Cerebellar cortex (tissue), 1 donor: ENCODE measurements around the gene PKIG.
A peak's percentile ranks its signal among the peaks of the same experiment; 100 is the strongest.

Experiments
- DNase-seq: peaks from one replicate; pipeline ENCODE4 v3.0.0-alpha.2; 2015; ENCODE audit warnings: low spot score

Gene PKIG

DNA sequence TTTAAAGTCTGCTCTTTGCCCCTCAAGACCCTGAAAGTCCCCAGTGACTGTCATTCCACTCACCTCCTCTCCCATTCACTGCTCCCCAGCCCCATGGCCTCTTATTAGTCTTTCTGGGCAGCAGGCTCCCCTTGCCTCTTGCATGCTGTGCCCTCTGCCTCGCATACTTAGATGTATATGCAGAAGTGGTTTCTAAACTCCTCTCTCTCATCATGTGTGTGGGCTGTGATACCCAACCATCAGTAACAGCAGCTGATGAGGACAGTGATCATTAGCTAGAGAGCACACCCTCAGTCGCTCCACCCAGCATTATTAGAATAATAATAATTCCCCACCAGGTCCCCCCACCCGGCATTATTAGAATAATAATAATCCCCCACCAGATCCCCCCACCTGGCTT lies 14.5 kb downstream of the PKIG start:
- no peak for DNase-seq

- DNase-seq, result peak; percentile 12
Measured at GRCh38 chr20:44597516-44597915, 15.1 kb downstream of the PKIG start.

- DNase-seq, result no peak
Measured at GRCh38 chr20:44597930-44598329, 15.6 kb downstream of the PKIG start.

DNA sequence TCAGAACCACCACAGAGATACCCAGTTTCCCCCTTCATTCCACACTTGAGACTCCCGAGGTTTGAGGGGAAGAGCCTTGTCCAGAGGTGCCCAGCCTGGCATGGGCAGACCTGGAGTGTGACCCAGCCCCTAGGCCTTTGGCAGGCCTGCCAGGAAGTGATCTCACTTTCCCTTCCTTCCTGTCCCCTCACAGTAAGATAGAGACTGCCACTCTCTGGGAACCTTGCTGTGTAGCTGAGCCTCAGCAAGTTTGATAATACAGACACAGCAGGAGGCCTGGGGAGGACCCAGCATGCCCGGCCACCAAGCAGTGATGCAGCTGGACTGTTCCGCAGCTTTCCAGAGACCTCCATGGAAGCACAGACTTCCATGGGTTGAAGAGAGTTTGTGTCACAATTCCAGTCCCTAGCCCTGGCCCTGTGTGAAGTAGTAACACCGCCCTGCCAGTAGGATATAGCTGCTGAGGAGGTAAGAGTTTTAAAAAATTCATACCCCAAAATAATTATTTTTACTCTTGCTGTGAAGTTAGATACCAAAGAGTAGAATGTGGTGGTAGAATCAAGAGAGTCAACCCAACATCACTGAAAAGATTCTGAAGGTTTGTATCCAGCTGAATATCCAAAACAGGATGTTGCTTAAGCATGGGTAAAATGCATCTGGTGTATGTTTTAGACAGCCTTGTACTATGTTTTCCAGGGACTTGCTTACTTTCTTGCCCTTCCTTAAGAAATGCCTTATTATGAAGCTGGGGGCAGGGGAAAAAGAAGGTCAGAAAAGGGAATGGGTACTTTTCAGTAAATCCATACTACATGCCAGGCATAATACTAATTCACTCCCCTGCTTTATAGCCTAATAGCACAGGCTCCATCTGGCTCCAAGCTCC lies 16.3 kb downstream of the PKIG start:
- DNase-seq, result no peak

DNA sequence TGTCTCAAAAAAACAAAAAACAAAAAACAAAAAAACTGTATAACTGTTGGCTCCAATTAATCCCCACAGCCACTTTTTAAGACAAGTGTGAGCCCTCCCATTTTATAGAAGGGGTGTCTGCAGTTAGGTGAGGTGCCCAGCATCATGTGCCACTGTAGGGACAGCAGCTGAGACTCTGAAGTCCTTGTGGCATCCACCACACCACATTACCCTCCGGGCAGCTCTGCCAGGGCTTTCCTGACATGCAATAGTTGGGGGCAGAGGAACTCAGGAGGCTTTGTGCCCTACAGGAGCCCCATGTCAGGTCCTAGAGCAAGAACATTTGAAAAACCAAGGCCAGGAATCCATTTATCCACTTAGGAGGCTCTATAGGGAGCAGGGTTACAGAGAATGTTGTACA lies 17.3 kb downstream of the PKIG start:
- DNase-seq, result no peak

GRCh38 chr20:44600301-44600700 lies 17.9 kb downstream of the PKIG start:
- DNase-seq, result no peak

DNA sequence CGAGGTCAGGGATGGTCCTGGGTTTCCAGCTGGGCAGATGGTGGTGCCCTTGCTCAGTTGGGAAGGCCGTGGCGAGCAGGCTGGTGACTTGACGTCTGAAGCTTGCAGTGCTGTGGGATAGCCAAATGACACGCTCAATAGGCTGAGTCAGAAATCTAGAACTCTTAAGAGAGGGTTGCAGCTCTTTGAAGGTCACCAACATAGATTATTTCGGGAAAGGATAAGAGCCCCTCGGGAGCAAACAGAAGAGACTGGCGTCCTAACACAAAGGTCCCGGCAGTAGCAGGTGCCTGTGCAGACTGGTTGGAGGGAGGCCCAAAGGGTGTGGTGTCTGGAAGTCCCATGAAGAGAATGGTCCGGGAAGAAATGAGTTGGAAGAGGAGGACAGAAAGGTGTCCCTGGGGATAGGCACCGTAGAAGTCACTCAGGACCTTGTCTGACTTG lies 18.4 kb downstream of the PKIG start:
- no peak for DNase-seq

- DNase-seq, result no peak
Measured at GRCh38 chr20:44601236-44601671, 18.9 kb downstream of the PKIG start.

- no peak for DNase-seq
Measured at GRCh38 chr20:44601801-44602204, 19.4 kb downstream of the PKIG start.

DNA sequence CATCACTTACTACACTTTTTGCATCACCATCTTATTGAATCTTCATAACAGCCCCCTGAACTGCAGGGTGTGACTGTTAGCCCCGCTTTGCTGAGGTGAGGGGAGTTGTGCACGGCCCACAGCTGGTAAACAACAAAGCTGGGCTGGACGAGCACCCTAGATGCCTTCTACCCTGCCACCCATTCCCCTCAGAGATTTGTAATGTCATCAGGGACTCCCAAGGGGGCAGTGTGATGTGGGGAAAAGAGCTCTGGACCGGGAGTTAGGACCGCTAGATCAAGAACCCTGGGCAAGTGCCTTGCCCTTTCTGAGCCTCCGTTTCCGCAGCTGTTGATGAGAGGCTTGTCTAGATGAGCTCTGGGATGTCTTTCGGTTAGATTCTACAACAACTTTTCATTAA lies 20.9 kb downstream of the PKIG start:
- DNase-seq, result no peak

DNA sequence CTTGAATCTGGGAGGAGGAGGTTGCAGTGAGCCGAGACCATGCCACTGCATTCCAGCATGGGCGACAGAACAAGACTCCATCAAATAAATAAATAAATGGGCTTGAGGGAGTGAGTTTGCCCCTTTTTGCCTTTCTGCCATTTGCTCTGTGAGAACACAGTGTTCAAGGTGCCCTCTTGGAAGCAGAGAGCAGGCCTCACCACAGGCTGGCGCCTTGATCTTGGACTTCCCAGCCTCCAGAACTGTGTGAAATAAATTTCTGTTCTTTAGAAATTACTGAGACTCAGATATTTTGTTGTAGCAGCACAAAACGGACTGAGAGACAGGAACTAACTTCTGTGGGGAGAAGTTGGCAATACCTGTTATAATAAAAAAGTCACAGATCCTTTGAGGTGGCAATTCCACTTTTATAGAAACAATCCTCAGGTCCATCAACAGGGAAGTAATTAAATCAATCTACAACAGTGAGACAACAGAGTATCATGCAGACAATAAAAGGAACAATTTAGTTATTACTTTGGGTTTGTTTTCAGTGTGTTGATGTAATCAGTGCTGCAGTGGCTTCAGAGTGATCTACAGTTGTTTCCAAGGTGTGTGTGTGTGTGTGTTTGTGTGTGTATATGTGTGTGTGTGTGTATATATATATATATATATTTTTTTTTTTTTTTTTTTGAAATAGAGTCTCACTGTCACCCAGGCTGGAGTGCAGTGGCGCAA lies 24.5 kb downstream of the PKIG start:
- no peak for DNase-seq

DNA sequence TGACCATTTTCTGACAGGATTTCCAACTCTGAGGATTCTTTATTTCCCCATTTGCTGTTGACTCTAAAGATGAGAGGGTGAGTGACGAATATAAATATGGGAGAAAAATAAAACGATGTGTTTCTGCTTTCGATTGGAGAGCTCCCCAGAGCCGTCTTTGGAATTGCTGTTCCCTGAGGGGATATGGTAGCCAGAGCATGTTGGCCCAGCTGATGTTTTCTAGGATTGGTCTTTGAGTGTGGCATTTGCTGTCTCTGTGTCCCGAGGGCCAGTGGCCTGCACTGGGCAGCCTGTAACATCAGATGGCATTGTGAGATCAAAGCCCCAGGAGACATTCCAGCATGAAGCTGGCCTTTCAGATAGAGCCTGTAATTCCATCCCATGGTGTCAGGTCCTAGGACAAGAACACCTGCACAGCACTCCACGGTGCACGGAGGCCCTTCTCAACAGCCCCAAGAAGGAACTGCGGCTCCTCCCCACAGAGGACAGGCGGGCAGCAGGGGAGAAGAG lies 26.7 kb downstream of the PKIG start:
- peak; percentile 12 for DNase-seq

GRCh38 chr20:44609516-44610312 lies 27.3 kb downstream of the PKIG start:
- peak; percentile 91 for DNase-seq

DNA sequence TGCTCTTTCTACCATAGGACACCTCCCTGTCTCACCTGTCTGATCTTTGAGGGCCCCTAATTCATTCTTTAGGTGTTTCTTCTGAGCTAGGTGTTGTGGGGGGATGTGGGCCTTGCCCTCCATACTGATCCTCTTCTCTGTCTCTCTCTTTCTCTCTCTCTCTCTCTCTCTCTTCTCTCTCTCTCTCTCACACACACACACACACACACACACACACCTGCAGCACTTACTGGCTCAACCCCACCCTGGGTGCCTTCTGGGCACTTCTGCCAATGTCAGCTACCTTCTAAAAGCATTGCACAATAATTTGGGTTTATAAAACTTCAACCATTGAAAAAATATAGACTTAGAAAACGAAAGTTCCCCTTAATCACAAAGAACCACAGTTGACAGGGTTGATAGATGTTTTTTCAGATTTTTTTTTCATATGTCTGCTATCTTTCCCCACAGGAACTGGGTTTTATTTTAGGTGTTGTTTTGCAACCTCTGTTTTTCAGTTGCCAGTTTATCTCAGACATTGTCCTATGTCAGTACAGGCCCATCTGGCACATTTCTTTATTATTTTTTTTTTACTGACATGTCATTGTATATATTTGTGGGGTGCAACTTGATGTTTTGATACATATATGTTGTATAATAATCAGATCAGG lies 28.1 kb downstream of the PKIG start:
- no peak for DNase-seq

DNA sequence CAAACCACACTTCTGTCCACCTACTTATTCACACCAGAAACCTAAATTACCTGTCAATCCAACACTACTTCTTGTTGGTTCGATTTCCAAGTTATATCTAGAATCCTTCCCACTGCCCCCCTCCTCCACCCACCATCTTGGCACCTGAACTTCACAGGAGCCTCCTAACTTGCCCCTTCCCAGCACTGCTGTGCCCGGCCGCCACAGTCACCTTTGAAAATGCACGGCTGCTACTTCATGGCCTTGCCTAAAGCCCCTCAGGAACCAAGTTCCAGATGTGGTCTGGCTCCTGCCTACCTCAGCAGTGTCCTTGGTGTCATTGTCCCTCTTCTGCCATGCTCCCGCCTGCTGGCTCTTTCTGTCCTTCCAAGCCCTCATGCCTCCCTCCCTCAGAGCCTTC lies 31.2 kb downstream of the PKIG start:
- no peak for DNase-seq

DNA sequence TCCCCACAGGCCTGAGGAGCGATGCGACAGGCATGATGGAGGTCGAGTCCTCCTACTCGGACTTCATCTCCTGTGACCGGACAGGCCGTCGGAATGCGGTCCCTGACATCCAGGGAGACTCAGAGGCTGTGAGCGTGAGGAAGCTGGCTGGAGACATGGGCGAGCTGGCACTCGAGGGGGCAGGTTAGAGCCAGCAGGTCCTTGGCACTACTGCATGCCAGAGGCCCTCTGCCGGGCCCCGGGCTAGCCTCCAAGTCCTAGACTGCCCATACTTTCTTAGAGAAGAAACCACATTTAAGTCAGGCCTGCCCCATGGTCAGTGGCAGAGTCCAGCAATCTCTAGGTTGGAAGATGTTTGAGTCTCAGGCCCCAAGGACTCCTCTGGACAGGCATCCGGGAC lies 32.1 kb downstream of the PKIG start:
- peak; percentile 21 for DNase-seq

- no peak for DNase-seq
Measured at GRCh38 chr20:44615169-44615791, 32.9 kb downstream of the PKIG start.

DNA sequence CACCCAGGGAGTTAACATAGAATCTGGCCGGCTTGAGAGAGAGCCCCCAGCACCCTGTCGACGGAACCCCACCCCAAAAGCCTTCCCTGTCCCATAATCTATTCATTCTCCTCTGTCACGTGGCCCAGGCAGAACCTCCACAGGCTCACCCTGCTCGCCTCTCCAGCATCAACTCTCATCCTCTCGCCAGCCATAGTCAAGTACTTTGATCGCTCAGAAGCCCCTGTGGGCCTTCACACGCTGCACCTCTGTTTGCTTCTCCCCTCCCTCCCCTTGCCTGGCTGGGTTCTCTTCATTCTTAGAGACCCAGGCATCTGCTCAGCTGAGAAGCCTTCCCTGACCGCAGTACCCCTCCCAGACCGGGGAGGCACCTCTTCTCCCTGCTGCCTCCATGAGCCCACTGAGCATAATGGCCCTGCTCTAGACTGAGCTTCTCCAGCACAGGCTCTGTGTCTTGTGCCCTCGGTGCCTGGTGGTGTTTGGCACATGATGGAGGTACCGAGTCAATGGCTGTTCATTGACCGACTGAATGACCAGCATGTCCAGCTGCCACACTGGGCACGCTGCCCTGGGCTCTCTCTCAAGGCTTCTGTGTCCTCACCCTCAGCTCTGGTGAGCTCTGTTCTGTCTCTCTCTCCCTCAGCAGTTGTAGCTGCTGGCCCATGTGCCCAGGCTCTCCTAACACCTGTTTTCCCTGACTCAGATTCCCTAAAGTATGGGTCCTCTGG lies 33.7 kb downstream of the PKIG start:
- peak; percentile 34 for DNase-seq

GRCh38 chr20:44616604-44616964 lies 34.2 kb downstream of the PKIG start:
- no peak for DNase-seq

- no peak for DNase-seq
Measured at GRCh38 chr20:44618318-44618731, 35.9 kb downstream of the PKIG start.

- DNase-seq, result no peak
Measured at GRCh38 chr20:44619294-44619693, 36.9 kb downstream of the PKIG start.
